ENCODE data around the gene IZUMO2.

GRCh38 chr19:50167314-50167721, 4.2 kb upstream of the IZUMO2 start:
- TF ChIP-seq CTCF (IDR thresholded peaks at IDR 0.05; ENCODE audit: low read depth, low read length, poor library complexity, severe bottlenecking) (no peak), EZH2phosphoT487 (IDR thresholded peaks at IDR 0.05; ENCODE audit: borderline replicate concordance, low read length) (no peak)

Data from DOHH2 (cell line).